Breast epithelium (tissue), 3 donors: Measurements from ENCODE around the gene CDK19.

ENCODE experiments used
- POLR2A ChIP-seq: fragments of 450-650 bp; IDR thresholded peaks from one replicate; pipeline ENCODE4 v1.6.1; 2016; ENCODE audit warnings: antibody characterized with exemption, mild to moderate bottlenecking, moderate library complexity
- POLR2AphosphoS5 ChIP-seq, 3 donors: sonication (generic); formaldehyde crosslinking; IDR thresholded peaks; one replicate each; pipeline ENCODE4 v1.6.1; 2017; ENCODE audit warnings: antibody characterized with exemption in 3 of 3
- TF ChIP-seq, protein P1 (sequence below), 3 donors: fragments of 450-650 bp; IDR thresholded peaks; one replicate each; pipeline ENCODE4 v1.5.1; 2016 to 2017; ENCODE audit warnings: antibody characterized with exemption in 3 of 3, mild to moderate bottlenecking in 3 of 3, moderate library complexity in 3 of 3

DNA sequence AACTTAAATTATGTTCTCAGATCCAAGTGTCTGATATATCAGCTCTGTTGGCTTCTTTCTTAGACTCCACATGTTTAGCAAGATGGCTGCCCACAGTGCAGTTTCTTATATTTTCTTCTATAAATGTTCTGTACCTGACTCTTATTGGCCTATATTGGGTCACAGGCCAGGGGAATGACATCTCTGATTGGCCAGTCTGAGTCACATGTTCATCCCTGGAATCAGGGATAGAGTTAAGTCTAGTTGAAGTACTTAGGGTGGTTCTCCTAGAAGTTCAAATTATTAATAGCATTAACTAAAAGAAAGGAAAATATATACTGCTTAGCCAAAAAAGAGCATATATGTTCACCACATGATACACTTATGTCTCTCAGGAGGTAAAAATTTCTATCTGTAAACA is 233.6 kb downstream of the CDK19 start:
- TF ChIP-seq, protein P1, sequence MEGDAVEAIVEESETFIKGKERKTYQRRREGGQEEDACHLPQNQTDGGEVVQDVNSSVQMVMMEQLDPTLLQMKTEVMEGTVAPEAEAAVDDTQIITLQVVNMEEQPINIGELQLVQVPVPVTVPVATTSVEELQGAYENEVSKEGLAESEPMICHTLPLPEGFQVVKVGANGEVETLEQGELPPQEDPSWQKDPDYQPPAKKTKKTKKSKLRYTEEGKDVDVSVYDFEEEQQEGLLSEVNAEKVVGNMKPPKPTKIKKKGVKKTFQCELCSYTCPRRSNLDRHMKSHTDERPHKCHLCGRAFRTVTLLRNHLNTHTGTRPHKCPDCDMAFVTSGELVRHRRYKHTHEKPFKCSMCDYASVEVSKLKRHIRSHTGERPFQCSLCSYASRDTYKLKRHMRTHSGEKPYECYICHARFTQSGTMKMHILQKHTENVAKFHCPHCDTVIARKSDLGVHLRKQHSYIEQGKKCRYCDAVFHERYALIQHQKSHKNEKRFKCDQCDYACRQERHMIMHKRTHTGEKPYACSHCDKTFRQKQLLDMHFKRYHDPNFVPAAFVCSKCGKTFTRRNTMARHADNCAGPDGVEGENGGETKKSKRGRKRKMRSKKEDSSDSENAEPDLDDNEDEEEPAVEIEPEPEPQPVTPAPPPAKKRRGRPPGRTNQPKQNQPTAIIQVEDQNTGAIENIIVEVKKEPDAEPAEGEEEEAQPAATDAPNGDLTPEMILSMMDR (IDR thresholded peaks at IDR 0.05) = no peak
- TF ChIP-seq POLR2A (no peak), POLR2AphosphoS5 (IDR thresholded peaks at IDR 0.05) (no peak)
